ENCODE data around the gene MTOR. TPM values are rescaled to one million over a fixed set of nuclear protein-coding genes. Genes with fewer than 3 reads are reported as not detected.

MTOR gene
- total RNA-seq, 1 donor from 2014 or later, result 31.9 TPM

GRCh38 chr1:11293856-11294255 is 31.5 kb upstream of the MTOR start:
- H3K4me3 ChIP-seq (ENCODE audit: low read depth, low read length), result no peak overlapping the region
- FAIRE-seq (no peak), DNase-seq (ENCODE audit: low read depth) (no peak)
- peaks cover 2% of the 10 kb centered on the region for H3K36me3 ChIP-seq (ENCODE audit: control insufficient read depth, insufficient read depth, low read length)
- TF ChIP-seq CTCF (IDR thresholded peaks at IDR 0.05; ENCODE audit: insufficient read depth, low read length, severe bottlenecking), result no peak
- H3K27me3 ChIP-seq (ENCODE audit: control insufficient read depth, insufficient read depth, low read length), result no peaks in the 10 kb centered on the region

- H3K36me3 ChIP-seq (ENCODE audit: control insufficient read depth, insufficient read depth, low read length), result peaks cover 4% of the 10 kb centered on the region
- H3K27me3 ChIP-seq (ENCODE audit: control insufficient read depth, insufficient read depth, low read length), result no peaks in the 10 kb centered on the region
- no peak overlapping the region for H3K4me3 ChIP-seq (ENCODE audit: low read depth, low read length)
- FAIRE-seq (no peak), DNase-seq (ENCODE audit: low read depth) (no peak)
- TF ChIP-seq CTCF (IDR thresholded peaks at IDR 0.05; ENCODE audit: insufficient read depth, low read length, severe bottlenecking), result no peak
These were observed 28.7 kb upstream of the MTOR start for GRCh38 chr1:11291049-11291448.

- no peak overlapping the region for H3K4me3 ChIP-seq (ENCODE audit: low read depth, low read length)
- no peaks in the 10 kb centered on the region for H3K27me3 ChIP-seq (ENCODE audit: control insufficient read depth, insufficient read depth, low read length)
- FAIRE-seq, result no peak
- DNase-seq (ENCODE audit: low read depth), result no peak
- peaks cover 2% of the 10 kb centered on the region for H3K36me3 ChIP-seq (ENCODE audit: control insufficient read depth, insufficient read depth, low read length)
- TF ChIP-seq CTCF (IDR thresholded peaks at IDR 0.05; ENCODE audit: insufficient read depth, low read length, severe bottlenecking), result no peak
These were observed 26.7 kb upstream of the MTOR start for GRCh38 chr1:11289064-11289463.

- no peak for TF ChIP-seq CTCF (IDR thresholded peaks at IDR 0.05; ENCODE audit: insufficient read depth, low read length, severe bottlenecking)
- no peak for FAIRE-seq
- no peak for DNase-seq (ENCODE audit: low read depth)
- H3K27me3 ChIP-seq (ENCODE audit: control insufficient read depth, insufficient read depth, low read length), result no peaks in the 10 kb centered on the region
- H3K4me3 ChIP-seq (ENCODE audit: low read depth, low read length), result no peak overlapping the region
- H3K36me3 ChIP-seq (ENCODE audit: control insufficient read depth, insufficient read depth, low read length), result peaks cover 2% of the 10 kb centered on the region
These were observed 24.5 kb upstream of the MTOR start for GRCh38 chr1:11286735-11287410.

GRCh38 chr1:11285883-11286734 is 23.8 kb upstream of the MTOR start:
- TF ChIP-seq CTCF (IDR thresholded peaks at IDR 0.05; ENCODE audit: insufficient read depth, low read length, severe bottlenecking), result peak; percentile 40
- no peaks in the 10 kb centered on the region for H3K27me3 ChIP-seq (ENCODE audit: control insufficient read depth, insufficient read depth, low read length)
- DNase-seq (ENCODE audit: low read depth) (peak; percentile 30), FAIRE-seq (no peak)
- peaks cover 2% of the 10 kb centered on the region for H3K36me3 ChIP-seq (ENCODE audit: control insufficient read depth, insufficient read depth, low read length)
- H3K4me3 ChIP-seq (ENCODE audit: low read depth, low read length), result no peak overlapping the region
